HK-2 (cell line): ENCODE data around the gene C16orf96.

Experiments
- DNase-seq: peaks from one replicate; pipeline ENCODE4 v3.0.0-alpha.2; 2018; ENCODE audit not compliant: unreplicated experiment

C16orf96 gene

DNA sequence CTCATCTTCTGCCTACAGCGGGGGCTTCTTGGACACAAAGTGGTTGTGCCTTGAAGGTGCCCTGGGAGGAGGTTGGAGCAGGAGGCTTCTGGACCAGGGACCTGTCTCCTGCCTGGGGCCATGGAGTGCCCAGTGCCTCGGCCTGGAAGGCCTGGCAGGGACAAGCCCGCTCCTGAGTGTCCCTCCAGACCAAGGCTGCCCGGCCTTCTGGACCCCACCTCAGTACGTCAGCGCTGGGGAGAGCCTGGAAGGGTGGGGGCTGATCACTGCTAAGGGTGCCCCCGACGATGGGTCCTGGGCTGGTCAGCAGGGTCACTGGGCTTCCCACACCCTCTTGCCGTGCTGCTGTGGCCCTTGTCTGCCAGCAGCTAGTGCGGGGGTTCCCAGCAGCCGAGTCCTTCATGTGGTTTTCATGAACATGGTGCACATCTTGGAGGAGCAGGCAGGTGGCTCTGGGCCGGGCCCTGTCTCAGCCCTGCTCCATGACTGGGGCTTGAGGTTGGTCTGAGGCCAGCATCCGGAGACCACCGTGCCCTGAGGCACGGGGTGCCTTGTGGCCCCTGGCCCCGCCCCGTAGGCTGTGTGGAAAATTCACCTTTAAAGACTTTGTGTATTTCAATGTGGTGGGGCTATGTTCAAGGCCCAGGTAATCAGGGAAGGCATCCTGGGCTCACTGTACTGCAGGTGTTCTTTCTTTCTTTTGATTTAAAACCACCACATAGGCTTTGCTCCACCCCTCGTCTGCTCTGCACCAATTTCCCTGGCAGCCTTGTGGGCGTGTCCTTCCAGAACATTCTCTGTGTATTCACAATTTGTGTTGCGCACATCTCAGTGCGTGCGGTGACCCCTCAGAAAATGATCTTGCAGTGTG is 90.9 kb downstream of the C16orf96 start:
- no peak for DNase-seq

DNA sequence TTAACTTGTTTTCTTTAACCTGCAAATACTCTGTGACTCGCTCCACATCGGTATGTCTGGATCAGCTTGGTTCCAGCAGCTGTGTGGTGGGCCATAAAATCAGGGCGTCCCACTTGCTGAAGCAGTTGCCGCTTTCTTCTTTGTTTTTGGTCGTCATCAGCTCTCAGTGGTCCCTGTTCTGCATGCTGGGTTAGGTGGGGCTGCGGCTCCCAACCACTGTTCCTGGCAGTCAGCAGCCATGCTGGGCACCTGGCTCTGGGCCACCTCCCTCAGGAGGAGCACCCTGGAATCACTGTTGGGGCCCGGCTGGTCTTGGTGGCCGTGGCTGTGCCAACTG is 91.5 kb downstream of the C16orf96 start:
- DNase-seq: no peak

DNA sequence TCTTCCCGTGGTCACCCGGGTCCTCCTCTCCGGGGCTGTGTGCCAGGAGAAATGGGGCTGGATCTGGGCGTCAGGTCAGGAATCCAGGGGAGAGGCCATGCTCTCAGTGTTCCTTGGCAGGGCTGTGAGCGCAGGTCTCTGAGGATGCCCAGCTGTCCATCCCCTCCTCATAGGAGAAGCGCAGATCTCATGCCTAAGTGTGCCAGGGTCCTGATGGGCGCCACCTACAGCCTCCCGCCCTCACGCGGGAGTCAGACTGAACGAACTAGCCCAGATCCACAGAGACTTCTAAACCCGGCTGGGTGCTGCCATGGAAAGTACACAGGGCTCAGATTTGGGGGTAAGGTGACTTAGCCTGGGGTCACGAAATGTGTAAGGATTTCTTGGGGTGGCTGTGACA is 92.8 kb downstream of the C16orf96 start:
- no peak for DNase-seq

DNA sequence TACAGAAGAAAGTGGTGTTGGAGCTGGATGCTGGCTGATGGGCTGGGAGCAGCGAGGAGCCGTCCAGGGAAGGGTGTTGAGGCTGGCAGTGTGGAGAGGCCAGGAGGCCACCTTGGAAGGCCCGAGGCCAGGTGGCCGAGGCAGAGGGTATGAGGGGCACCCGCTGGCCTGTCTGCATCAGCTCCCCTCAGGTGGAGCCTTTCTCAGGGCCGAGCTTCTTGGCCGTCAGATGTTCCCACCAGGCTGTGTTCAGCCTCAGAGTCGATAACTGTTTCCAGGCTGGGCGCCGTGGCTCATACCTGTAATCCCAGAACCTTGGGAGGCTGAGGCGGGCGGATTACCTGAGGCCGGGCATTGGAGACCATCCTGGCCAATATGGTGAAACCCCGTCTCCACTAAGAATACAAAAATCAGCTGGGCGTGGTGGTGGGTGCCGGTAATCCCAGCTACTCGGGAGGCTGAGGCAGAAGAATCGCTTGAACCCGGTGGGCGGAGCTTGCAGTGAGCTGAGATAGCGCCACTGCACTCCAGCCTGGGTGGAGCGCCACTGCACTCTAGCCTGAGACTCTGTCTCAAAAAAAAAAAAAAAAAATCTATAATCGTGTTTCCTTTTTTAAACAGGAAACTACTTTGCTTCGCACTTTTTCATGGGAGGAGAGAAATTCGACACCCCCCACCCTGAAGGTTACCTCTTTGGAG is 93.8 kb downstream of the C16orf96 start:
- no peak for DNase-seq
